Measurements from ENCODE around the gene PDCL2.

PDCL2 gene

GRCh38 chr4:55617587-55618197 is 25.6 kb upstream of the PDCL2 start:
- H3K4me1 ChIP-seq (ENCODE audit: low read length), result no peaks in the 10 kb centered on the region
- no peaks in the 10 kb centered on the region for H3K9me3 ChIP-seq (replicated peaks; ENCODE audit: insufficient read depth, low read length)
- no peaks in the 10 kb centered on the region for H3K27me3 ChIP-seq (replicated peaks; ENCODE audit: insufficient read depth, low read length)
- no peaks in the 10 kb centered on the region for H3K9me2 ChIP-seq (replicated peaks; ENCODE audit: insufficient read depth, low read length)
- no peaks in the 10 kb centered on the region for H3K36me3 ChIP-seq (replicated peaks; ENCODE audit: insufficient read depth, low read length)
- no peaks in the 10 kb centered on the region for H4K20me1 ChIP-seq (ENCODE audit: insufficient read depth, low read length)
- TF ChIP-seq EZH2phosphoT487 (IDR thresholded peaks at IDR 0.05; ENCODE audit: low read length), result no peak
- no peak for TF ChIP-seq CTCF (IDR thresholded peaks at IDR 0.05; ENCODE audit: low read length)
- TF ChIP-seq EZH2 (optimal IDR thresholded peaks at IDR 0.05; ENCODE audit: low read depth, low read length), result no peak
- no peaks in the 10 kb centered on the region for H3F3A ChIP-seq (ENCODE audit: insufficient read depth, low read length)
- no peak overlapping the region for H3K4me3 ChIP-seq (ENCODE audit: low read length)
- H3K9ac ChIP-seq (ENCODE audit: low read length), result no peak overlapping the region
- H3K27ac ChIP-seq (ENCODE audit: low read length), result no peak overlapping the region
- H3K4me2 ChIP-seq (ENCODE audit: low read depth, low read length), result no peak overlapping the region
- H2AFZ ChIP-seq (ENCODE audit: low read length), result no peak overlapping the region
- no peaks in the 10 kb centered on the region for H3K79me2 ChIP-seq (ENCODE audit: low read length)
- DNase-seq, result no peak

GRCh38 chr4:55615008-55615407 is 23.0 kb upstream of the PDCL2 start:
- Histone ChIP-seq H3K36me3 (replicated peaks; ENCODE audit: insufficient read depth, low read length) (no peaks in the 10 kb centered on the region), H3K27ac (ENCODE audit: low read length) (no peak overlapping the region), H3K4me2 (ENCODE audit: low read depth, low read length) (no peak overlapping the region), H3K27me3 (replicated peaks; ENCODE audit: insufficient read depth, low read length) (no peaks in the 10 kb centered on the region), H3K9ac (ENCODE audit: low read length) (no peak overlapping the region), H3K4me3 (ENCODE audit: low read length) (no peak overlapping the region), H3K4me1 (ENCODE audit: low read length) (no peaks in the 10 kb centered on the region), H3K9me2 (replicated peaks; ENCODE audit: insufficient read depth, low read length) (no peaks in the 10 kb centered on the region), H4K20me1 (ENCODE audit: insufficient read depth, low read length) (no peaks in the 10 kb centered on the region), H3K79me2 (ENCODE audit: low read length) (no peaks in the 10 kb centered on the region), H3F3A (ENCODE audit: insufficient read depth, low read length) (no peaks in the 10 kb centered on the region), H3K9me3 (replicated peaks; ENCODE audit: insufficient read depth, low read length) (no peaks in the 10 kb centered on the region), H2AFZ (ENCODE audit: low read length) (no peak overlapping the region)
- no peak for TF ChIP-seq EZH2phosphoT487 (IDR thresholded peaks at IDR 0.05; ENCODE audit: low read length)
- no peak for TF ChIP-seq EZH2 (optimal IDR thresholded peaks at IDR 0.05; ENCODE audit: low read depth, low read length)
- no peak for TF ChIP-seq CTCF (IDR thresholded peaks at IDR 0.05; ENCODE audit: low read length)
- no peak for DNase-seq

GRCh38 chr4:55613621-55614020 is 21.6 kb upstream of the PDCL2 start:
- H3F3A ChIP-seq (ENCODE audit: insufficient read depth, low read length), result no peaks in the 10 kb centered on the region
- no peak overlapping the region for H3K4me2 ChIP-seq (ENCODE audit: low read depth, low read length)
- no peak overlapping the region for H2AFZ ChIP-seq (ENCODE audit: low read length)
- no peak overlapping the region for H3K4me3 ChIP-seq (ENCODE audit: low read length)
- no peaks in the 10 kb centered on the region for H3K9me2 ChIP-seq (replicated peaks; ENCODE audit: insufficient read depth, low read length)
- DNase-seq, result no peak
- H3K79me2 ChIP-seq (ENCODE audit: low read length), result no peaks in the 10 kb centered on the region
- H3K27ac ChIP-seq (ENCODE audit: low read length), result no peak overlapping the region
- H3K9ac ChIP-seq (ENCODE audit: low read length), result no peak overlapping the region
- H3K36me3 ChIP-seq (replicated peaks; ENCODE audit: insufficient read depth, low read length), result no peaks in the 10 kb centered on the region
- H4K20me1 ChIP-seq (ENCODE audit: insufficient read depth, low read length), result no peaks in the 10 kb centered on the region
- no peaks in the 10 kb centered on the region for H3K9me3 ChIP-seq (replicated peaks; ENCODE audit: insufficient read depth, low read length)
- TF ChIP-seq EZH2 (optimal IDR thresholded peaks at IDR 0.05; ENCODE audit: low read depth, low read length) (no peak), EZH2phosphoT487 (IDR thresholded peaks at IDR 0.05; ENCODE audit: low read length) (no peak), CTCF (IDR thresholded peaks at IDR 0.05; ENCODE audit: low read length) (no peak)
- H3K27me3 ChIP-seq (replicated peaks; ENCODE audit: insufficient read depth, low read length), result no peaks in the 10 kb centered on the region
- no peaks in the 10 kb centered on the region for H3K4me1 ChIP-seq (ENCODE audit: low read length)
